GM10266 (cell line): ENCODE data around the gene UAP1L1.

Source experiments
- DNase-seq: peaks from one replicate; pipeline ENCODE4 v3.0.0; 2012; ENCODE audit errors: extremely low spot score
- CTCF ChIP-seq: IDR thresholded peaks from 2 replicates; pipeline ENCODE4 v1.5.1; 2012; ENCODE audit warnings: mild to moderate bottlenecking, low read depth; ENCODE audit not compliant: control insufficient read depth, insufficient read depth; ENCODE audit errors: missing control alignments

The UAP1L1 gene

GRCh38 chr9:137130176-137130755 lies 52.9 kb downstream of the UAP1L1 start:
- DNase-seq = no peak
- no peak for TF ChIP-seq CTCF
